NCI-H1436 (cell line): ENCODE measurements around the gene XRN2.

ENCODE experiments used
- DNase-seq: peaks from one replicate; lab custom pipeline; 2025; lab: John Stamatoyannopoulos, UW

XRN2 gene

GRCh38 chr20:21294755-21295154 is 8.4 kb upstream of the XRN2 start:
- DNase-seq = no peak

- DNase-seq = no peak
These were observed 1.0 kb upstream of the XRN2 start for GRCh38 chr20:21301940-21302663.

GRCh38 chr20:21302664-21303060 is 469 bp upstream of the XRN2 start:
- no peak for DNase-seq

- DNase-seq = no peak
These were observed 898 bp downstream of the XRN2 start for GRCh38 chr20:21303872-21304586.

GRCh38 chr20:21308340-21308739 is 5.2 kb downstream of the XRN2 start:
- no peak for DNase-seq

GRCh38 chr20:21309678-21310467 is 6.7 kb downstream of the XRN2 start:
- DNase-seq = no peak

GRCh38 chr20:21312813-21313474 is 9.8 kb downstream of the XRN2 start:
- DNase-seq = no peak

- DNase-seq = no peak
These were observed 12.0 kb downstream of the XRN2 start for GRCh38 chr20:21315138-21315537.

GRCh38 chr20:21322083-21322710 is 19.1 kb downstream of the XRN2 start:
- DNase-seq = no peak

GRCh38 chr20:21322921-21323331 is 19.8 kb downstream of the XRN2 start:
- no peak for DNase-seq

- no peak for DNase-seq
These were observed 20.5 kb downstream of the XRN2 start for GRCh38 chr20:21323640-21324039.

- DNase-seq = no peak
These were observed 21.0 kb downstream of the XRN2 start for GRCh38 chr20:21324126-21324525.

GRCh38 chr20:21325296-21325695 is 22.2 kb downstream of the XRN2 start:
- no peak for DNase-seq

GRCh38 chr20:21326700-21327099 is 23.6 kb downstream of the XRN2 start:
- no peak for DNase-seq

- no peak for DNase-seq
These were observed 33.5 kb downstream of the XRN2 start for GRCh38 chr20:21336455-21337151.

- no peak for DNase-seq
These were observed 35.2 kb downstream of the XRN2 start for GRCh38 chr20:21338291-21338690.

- no peak for DNase-seq
These were observed 36.4 kb downstream of the XRN2 start for GRCh38 chr20:21339499-21339898.

GRCh38 chr20:21340991-21341697 is 38.0 kb downstream of the XRN2 start:
- DNase-seq = no peak

- no peak for DNase-seq
These were observed 39.7 kb downstream of the XRN2 start for GRCh38 chr20:21342656-21343345.
